ENCODE data around the gene ARID1A. TPM values are rescaled to one million over a fixed set of nuclear protein-coding genes. Genes with fewer than 3 reads are reported as not detected.
A peak's percentile ranks its signal among the peaks of the same experiment; 100 is the strongest.

Gene ARID1A
- total RNA-seq, 1 experiment from 2014 or later, result 60.5 TPM

GRCh38 chr1:26786437-26787380 lies 90.9 kb downstream of the ARID1A start:
- no peaks in the 10 kb centered on the region for H3K27me3 ChIP-seq (ENCODE audit: insufficient read depth, low read depth)
- H3K79me2 ChIP-seq (ENCODE audit: low read depth), result peaks cover 20% of the 10 kb centered on the region
- peak overlapping the region; percentile 99 for H3K4me2 ChIP-seq
- H3K27ac ChIP-seq, result peak overlapping the region; percentile 92
- ChIA-PET POLR2A (ENCODE audit: unreplicated experiment) (interaction anchor here (0.5 to 0.7 kb wide), 4 partner anchors 13 to 94 kb away, joined by 3 to 30 read pairs (median 3); no protein-coding TSS in a partner anchor), CTCF (no interaction called here)
- no peaks in the 10 kb centered on the region for H4K20me1 ChIP-seq (ENCODE audit: insufficient read depth)
- no peak overlapping the region for H2AFZ ChIP-seq
- no peaks in the 10 kb centered on the region for H3K9me2 ChIP-seq (ENCODE audit: insufficient read depth)
- H3F3A ChIP-seq (ENCODE audit: insufficient read depth, low read depth), result peaks cover 44% of the 10 kb centered on the region
- intact Hi-C loops (cut with micrococcal nuclease; ENCODE audit: unreplicated experiment), result loop anchor here (1.0 kb wide), 2 partner anchors 15 to 91 kb away; no protein-coding TSS in a partner anchor
- H3K9me3 ChIP-seq (ENCODE audit: insufficient read depth, low read depth), result no peaks in the 10 kb centered on the region
- no TSS peak for BruUV-seq (replicated peaks)
- H3K4me1 ChIP-seq (replicated peaks; ENCODE audit: insufficient read depth), result peaks cover 61% of the 10 kb centered on the region
- 0 out of 2 replicates have a peak, but pooled peaks cover 4% of the 10 kb centered on the region for H3K36me3 ChIP-seq (ENCODE audit: low read depth)
- H3K4me3 ChIP-seq, result peak overlapping the region; percentile 93
- TF ChIP-seq EZH2 (IDR thresholded peaks at IDR 0.05; ENCODE audit: low read depth) (no peak), CTCF (conservative IDR thresholded peaks at IDR 0.05) (no peak)
- DNase-seq, result peak; percentile 78 to 81

GRCh38 chr1:26787381-26787705 lies 91.5 kb downstream of the ARID1A start:
- intact Hi-C loops (cut with micrococcal nuclease; ENCODE audit: unreplicated experiment), result loop anchor here (1.0 kb wide), 2 partner anchors 16 to 92 kb away; no protein-coding TSS in a partner anchor
- no peak for TF ChIP-seq CTCF (conservative IDR thresholded peaks at IDR 0.05)
- no peak for TF ChIP-seq EZH2 (IDR thresholded peaks at IDR 0.05; ENCODE audit: low read depth)
- Histone ChIP-seq H3K27me3 (ENCODE audit: insufficient read depth, low read depth) (no peaks in the 10 kb centered on the region), H3K27ac (peak overlapping the region; percentile 92), H3F3A (ENCODE audit: insufficient read depth, low read depth) (peaks cover 43% of the 10 kb centered on the region; the same call in 1 of the 2 replicates), H3K9me3 (ENCODE audit: insufficient read depth, low read depth) (no peaks in the 10 kb centered on the region), H2AFZ (peak overlapping the region; percentile 81), H3K36me3 (ENCODE audit: low read depth) (0 out of 2 replicates have a peak, but pooled peaks cover 1% of the 10 kb centered on the region), H3K4me1 (replicated peaks; ENCODE audit: insufficient read depth) (peaks cover 58% of the 10 kb centered on the region), H3K4me2 (peak overlapping the region; percentile 99), H4K20me1 (ENCODE audit: insufficient read depth) (no peaks in the 10 kb centered on the region), H3K4me3 (peak overlapping the region; percentile 93), H3K9me2 (ENCODE audit: insufficient read depth) (no peaks in the 10 kb centered on the region), H3K79me2 (ENCODE audit: low read depth) (peaks cover 20% of the 10 kb centered on the region)
- CTCF ChIA-PET, result no interaction called here
- peak in 1 of 2 experiments; percentile 42 for DNase-seq
- TSS peak; percentile 63 for BruUV-seq (replicated peaks)
- POLR2A ChIA-PET (ENCODE audit: unreplicated experiment), result interaction anchor here (0.6 to 0.7 kb wide), 2 partner anchors 82 to 94 kb away, joined by 5 to 30 read pairs; no protein-coding TSS in a partner anchor

- H3K4me3 ChIP-seq, result peak within 1 kb of the TSS; percentile 93
- H3K4me1 ChIP-seq (replicated peaks; ENCODE audit: insufficient read depth), result peaks cover 52% of the 10 kb centered on the region
- peak in 1 of 2 experiments; percentile 84 for DNase-seq
- TF ChIP-seq CTCF (conservative IDR thresholded peaks at IDR 0.05) (no peak), EZH2 (IDR thresholded peaks at IDR 0.05; ENCODE audit: low read depth) (no peak)
- peak within 1 kb of the TSS; percentile 99 for H3K4me2 ChIP-seq
- peaks cover 42% of the 10 kb centered on the region; the same call in 1 of the 2 replicates for H3F3A ChIP-seq (ENCODE audit: insufficient read depth, low read depth)
- H3K9me2 ChIP-seq (ENCODE audit: insufficient read depth), result no peaks in the 10 kb centered on the region
- peak within 1 kb of the TSS; percentile 92 for H3K27ac ChIP-seq
- no TSS peak for BruUV-seq (replicated peaks)
- no peaks in the 10 kb centered on the region for H3K36me3 ChIP-seq (ENCODE audit: low read depth)
- peaks cover 20% of the 10 kb centered on the region for H3K79me2 ChIP-seq (ENCODE audit: low read depth)
- ChIA-PET POLR2A (ENCODE audit: unreplicated experiment) (interaction anchor here (0.6 to 0.7 kb wide), 7 partner anchors 77 to 95 kb away, joined by 3 to 30 read pairs (median 3); no protein-coding TSS in a partner anchor), CTCF (interaction anchor here (0.8 to 2.0 kb wide), 7 partner anchors 64 to 186 kb away, joined by 3 to 22 read pairs (median 6); no protein-coding TSS in a partner anchor)
- no peaks in the 10 kb centered on the region for H3K9me3 ChIP-seq (ENCODE audit: insufficient read depth, low read depth)
- no peaks in the 10 kb centered on the region for H4K20me1 ChIP-seq (ENCODE audit: insufficient read depth)
- H2AFZ ChIP-seq, result peak within 1 kb of the TSS; percentile 81
- intact Hi-C loops (cut with micrococcal nuclease; ENCODE audit: unreplicated experiment), result loop anchor here (1.0 to 2.0 kb wide), 3 partner anchors 17 to 287 kb away; no protein-coding TSS in a partner anchor
- no peaks in the 10 kb centered on the region for H3K27me3 ChIP-seq (ENCODE audit: insufficient read depth, low read depth)
These were observed 92.1 kb downstream of the ARID1A start, which contains the start of gene PIGV for GRCh38 chr1:26787706-26788514. Gene PIGV, plus strand, starts transcription at chr1:26787950. Its CDS starts 2,866 bp downstream, at chr1:26790816.

Data from PC-9 (cell line).